ENCODE measurements around the gene PGLYRP3. TPM values are rescaled to one million over a fixed set of nuclear protein-coding genes. Genes with fewer than 3 reads are reported as not detected.

PGLYRP3 gene
- polyA plus RNA-seq, 1 donor from 2014 or later, result not detected

- Histone ChIP-seq H3K79me2 (replicated peaks; ENCODE audit: insufficient read depth, low read length) (no peaks in the 10 kb centered on the region), H4K20me1 (ENCODE audit: insufficient read depth) (no peaks in the 10 kb centered on the region), H3K9me3 (ENCODE audit: low read length) (no peaks in the 10 kb centered on the region), H3K9me2 (ENCODE audit: insufficient read depth, low read length) (no peaks in the 10 kb centered on the region), H3K4me3 (ENCODE audit: low read length) (no peak overlapping the region), H3K27ac (ENCODE audit: low read length) (no peak overlapping the region), H2AFZ (ENCODE audit: low read depth, low read length) (no peak overlapping the region), H3K9ac (ENCODE audit: low read length) (no peak overlapping the region), H3K27me3 (ENCODE audit: insufficient read depth, low read depth, low read length) (no peaks in the 10 kb centered on the region), H3F3A (ENCODE audit: insufficient read depth, low read length, poor library complexity, severe bottlenecking) (no peaks in the 10 kb centered on the region), H3K36me3 (ENCODE audit: insufficient read depth, low read length) (no peaks in the 10 kb centered on the region), H3K4me2 (ENCODE audit: low read length) (no peak overlapping the region)
- no peak for TF ChIP-seq POLR2AphosphoS5 (IDR thresholded peaks at IDR 0.05)
- TF ChIP-seq REST (IDR thresholded peaks at IDR 0.05; ENCODE audit: borderline replicate concordance), result no peak
- no peak for TF ChIP-seq EP300 (conservative IDR thresholded peaks at IDR 0.05; ENCODE audit: poor library complexity, severe bottlenecking)
- TF ChIP-seq RAD21 (conservative IDR thresholded peaks at IDR 0.05), result no peak
- TF ChIP-seq TAF1 (IDR thresholded peaks at IDR 0.05; ENCODE audit: low read depth), result no peak
- no peak for TF ChIP-seq CTCF (IDR thresholded peaks at IDR 0.05; ENCODE audit: poor library complexity, severe bottlenecking)
- TF ChIP-seq SMC3 (conservative IDR thresholded peaks at IDR 0.05; ENCODE audit: poor library complexity), result no peak
- no peak for TF ChIP-seq MXI1 (conservative IDR thresholded peaks at IDR 0.05; ENCODE audit: poor library complexity, severe bottlenecking)
- TF ChIP-seq EZH2 (IDR thresholded peaks at IDR 0.05; ENCODE audit: borderline replicate concordance, insufficient read depth, low read length, poor library complexity, severe bottlenecking), result no peak
These were observed 19.3 kb downstream of the PGLYRP3 start for GRCh38 chr1:153293480-153293775.

- no peak overlapping the region for H3K27ac ChIP-seq (ENCODE audit: low read length)
- H3K4me2 ChIP-seq (ENCODE audit: low read length), result no peak overlapping the region
- TF ChIP-seq SMC3 (conservative IDR thresholded peaks at IDR 0.05; ENCODE audit: poor library complexity) (no peak), RAD21 (conservative IDR thresholded peaks at IDR 0.05) (no peak), CTCF (IDR thresholded peaks at IDR 0.05; ENCODE audit: poor library complexity, severe bottlenecking) (no peak), TAF1 (IDR thresholded peaks at IDR 0.05; ENCODE audit: low read depth) (no peak), EP300 (conservative IDR thresholded peaks at IDR 0.05; ENCODE audit: poor library complexity, severe bottlenecking) (no peak), MXI1 (conservative IDR thresholded peaks at IDR 0.05; ENCODE audit: poor library complexity, severe bottlenecking) (no peak), REST (IDR thresholded peaks at IDR 0.05; ENCODE audit: borderline replicate concordance) (no peak), POLR2AphosphoS5 (IDR thresholded peaks at IDR 0.05) (no peak), EZH2 (IDR thresholded peaks at IDR 0.05; ENCODE audit: borderline replicate concordance, insufficient read depth, low read length, poor library complexity, severe bottlenecking) (no peak)
- H3K36me3 ChIP-seq (ENCODE audit: insufficient read depth, low read length), result no peaks in the 10 kb centered on the region
- H2AFZ ChIP-seq (ENCODE audit: low read depth, low read length), result no peak overlapping the region
- H3K27me3 ChIP-seq (ENCODE audit: insufficient read depth, low read depth, low read length), result no peaks in the 10 kb centered on the region
- H3F3A ChIP-seq (ENCODE audit: insufficient read depth, low read length, poor library complexity, severe bottlenecking), result no peaks in the 10 kb centered on the region
- H3K9me2 ChIP-seq (ENCODE audit: insufficient read depth, low read length), result no peaks in the 10 kb centered on the region
- H4K20me1 ChIP-seq (ENCODE audit: insufficient read depth), result no peaks in the 10 kb centered on the region
- H3K9me3 ChIP-seq (ENCODE audit: low read length), result no peaks in the 10 kb centered on the region
- H3K4me3 ChIP-seq (ENCODE audit: low read length), result no peak overlapping the region
- H3K9ac ChIP-seq (ENCODE audit: low read length), result no peak overlapping the region
- H3K79me2 ChIP-seq (replicated peaks; ENCODE audit: insufficient read depth, low read length), result no peaks in the 10 kb centered on the region
These were observed 19.8 kb downstream of the PGLYRP3 start for GRCh38 chr1:153292740-153293479.
